C4-2B (cell line): Measurements from ENCODE around the gene RHAG.

Experiments used
- H3K27ac ChIP-seq: fragments of 450-650 bp; 2 replicates; pipeline ENCODE4 v1.5.1; 2017
- ZFX ChIP-seq: fragments of 450-650 bp; IDR thresholded peaks from 2 replicates; pipeline ENCODE4 v1.6.1; 2017
- TF ChIP-seq, protein P1 (sequence below): fragments of 450-650 bp; conservative IDR thresholded peaks from 2 replicates; pipeline ENCODE4 v1.5.1; 2017; ENCODE audit warnings: mild to moderate bottlenecking

RHAG gene

GRCh38 chr6:49570474-49571079 is 66.1 kb downstream of the RHAG start:
- TF ChIP-seq ZFX: no peak
- TF ChIP-seq, protein P1, sequence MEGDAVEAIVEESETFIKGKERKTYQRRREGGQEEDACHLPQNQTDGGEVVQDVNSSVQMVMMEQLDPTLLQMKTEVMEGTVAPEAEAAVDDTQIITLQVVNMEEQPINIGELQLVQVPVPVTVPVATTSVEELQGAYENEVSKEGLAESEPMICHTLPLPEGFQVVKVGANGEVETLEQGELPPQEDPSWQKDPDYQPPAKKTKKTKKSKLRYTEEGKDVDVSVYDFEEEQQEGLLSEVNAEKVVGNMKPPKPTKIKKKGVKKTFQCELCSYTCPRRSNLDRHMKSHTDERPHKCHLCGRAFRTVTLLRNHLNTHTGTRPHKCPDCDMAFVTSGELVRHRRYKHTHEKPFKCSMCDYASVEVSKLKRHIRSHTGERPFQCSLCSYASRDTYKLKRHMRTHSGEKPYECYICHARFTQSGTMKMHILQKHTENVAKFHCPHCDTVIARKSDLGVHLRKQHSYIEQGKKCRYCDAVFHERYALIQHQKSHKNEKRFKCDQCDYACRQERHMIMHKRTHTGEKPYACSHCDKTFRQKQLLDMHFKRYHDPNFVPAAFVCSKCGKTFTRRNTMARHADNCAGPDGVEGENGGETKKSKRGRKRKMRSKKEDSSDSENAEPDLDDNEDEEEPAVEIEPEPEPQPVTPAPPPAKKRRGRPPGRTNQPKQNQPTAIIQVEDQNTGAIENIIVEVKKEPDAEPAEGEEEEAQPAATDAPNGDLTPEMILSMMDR: peak; percentile 42
- no peak overlapping the region for H3K27ac ChIP-seq

GRCh38 chr6:49565855-49566254 is 70.8 kb downstream of the RHAG start:
- TF ChIP-seq ZFX: no peak
- TF ChIP-seq, protein P1: no peak
- no peak overlapping the region for H3K27ac ChIP-seq

- TF ChIP-seq ZFX: no peak
- TF ChIP-seq, protein P1: no peak
- H3K27ac ChIP-seq: no peak overlapping the region
These were observed 71.4 kb downstream of the RHAG start for GRCh38 chr6:49565261-49565660.

- no peak overlapping the region for H3K27ac ChIP-seq
- TF ChIP-seq ZFX: no peak
- TF ChIP-seq, protein P1: no peak
These were observed 72.1 kb downstream of the RHAG start for GRCh38 chr6:49564552-49564951.

DNA sequence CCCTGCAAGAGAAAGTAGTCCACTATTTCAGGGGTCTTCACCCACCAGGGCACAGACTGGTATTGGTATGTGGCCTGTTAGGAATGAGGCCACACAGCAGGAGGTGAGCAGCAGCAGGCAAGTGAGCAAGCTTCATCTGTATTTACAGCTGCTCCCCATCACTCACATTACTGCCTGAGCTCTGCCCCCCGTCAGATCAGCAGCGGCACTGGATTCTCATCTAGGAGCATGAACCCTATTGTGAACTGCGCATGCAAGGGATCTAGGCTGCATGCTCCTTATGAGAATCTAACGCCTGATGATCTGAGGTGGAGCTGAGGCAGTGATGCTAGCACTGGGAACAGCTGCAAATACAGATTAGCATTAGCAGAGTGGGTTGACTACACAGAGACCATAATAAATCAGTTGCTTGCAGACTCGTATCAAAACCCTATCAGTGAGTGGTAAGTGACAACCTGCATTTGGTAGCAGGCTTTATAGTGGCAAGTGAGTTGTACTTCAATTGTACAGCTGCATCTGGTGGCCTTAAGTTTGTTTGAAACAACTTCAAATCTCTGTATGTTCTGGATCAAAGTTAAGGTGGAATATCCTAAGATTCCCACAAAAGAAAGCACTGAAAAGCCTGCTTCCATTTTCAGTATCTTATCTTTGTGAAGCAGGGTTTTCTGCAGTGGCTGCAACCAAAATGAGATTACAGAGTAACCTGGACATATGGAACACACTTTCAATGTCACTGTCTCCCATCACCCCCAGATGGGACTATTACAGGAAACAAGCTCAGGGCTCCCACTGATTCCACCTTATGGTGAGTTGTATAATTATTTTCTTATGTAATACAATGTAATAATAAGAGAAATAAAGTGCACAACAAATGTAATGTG is 73.4 kb downstream of the RHAG start:
- H3K27ac ChIP-seq: no peak overlapping the region
- TF ChIP-seq, protein P1: no peak
- no peak for TF ChIP-seq ZFX

DNA sequence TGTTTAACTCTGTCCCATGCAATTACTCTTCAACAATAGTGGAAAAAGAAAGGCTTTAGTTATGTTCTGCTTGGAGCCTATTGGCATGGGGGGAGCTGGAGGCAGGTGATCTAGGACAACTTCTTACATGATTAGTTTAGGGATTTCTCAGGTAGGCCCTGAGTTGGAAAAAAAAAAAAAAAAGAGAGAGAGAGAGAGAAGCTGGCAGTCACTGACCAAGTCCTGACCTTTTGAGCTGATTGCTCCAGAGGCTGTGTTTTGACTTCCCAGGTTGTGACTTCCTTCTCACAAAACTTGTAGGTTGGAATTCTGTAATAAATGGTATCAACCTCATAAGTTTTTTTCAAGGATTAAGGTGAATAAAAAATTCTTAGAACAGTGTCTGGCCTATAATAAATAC is 78.4 kb downstream of the RHAG start:
- H3K27ac ChIP-seq: no peak overlapping the region
- TF ChIP-seq, protein P1: no peak
- no peak for TF ChIP-seq ZFX

GRCh38 chr6:49557177-49557576 is 79.5 kb downstream of the RHAG start:
- peak overlapping the region; percentile 35 for H3K27ac ChIP-seq
- TF ChIP-seq ZFX: no peak
- TF ChIP-seq, protein P1: no peak
